A549 (cell line): Measurements from ENCODE around the gene AQP5.

ENCODE experiments used
- EP300 ChIP-seq, 2 experiments: fragments of >200 bp; sonication (Bioruptor Twin); formaldehyde crosslinking; IDR thresholded peaks; 2 replicates in 1 of 2; 3 replicates in 1 of 2; pipeline ENCODE4 v1.6.1; 2016 to 2017
- JUN ChIP-seq, 2 experiments: fragments of >200 bp; sonication (Bioruptor Twin); formaldehyde crosslinking; IDR thresholded peaks; 2 replicates in 1 of 2; 3 replicates in 1 of 2; pipeline ENCODE4 v1.6.1; 2016 to 2017
- NFE2L2 ChIP-seq: fragments of 150-350 bp; conservative IDR thresholded peaks from 2 replicates; pipeline ENCODE4 v1.6.1; 2014; ENCODE audit warnings: low read length
- POLR2A ChIP-seq: IDR thresholded peaks from 2 replicates; pipeline ENCODE4 v1.6.1; 2012; ENCODE audit warnings: mild to moderate bottlenecking, low read length
- RAD21 ChIP-seq, 2 experiments: fragments of >200 bp in 1 of 2; sonication (Bioruptor Twin) in 1 of 2; formaldehyde crosslinking in 1 of 2; IDR thresholded peaks in 1 of 2; conservative IDR thresholded peaks in 1 of 2; 2 replicates in 1 of 2; 3 replicates in 1 of 2; pipeline ENCODE4 v1.6.1; 2012 to 2018; ENCODE audit warnings: inconsistent platforms in 1 of 2
- RFX5 ChIP-seq: fragments of 450-650 bp; IDR thresholded peaks from 2 replicates; pipeline ENCODE4 v1.7.1; 2014; ENCODE audit warnings: antibody characterized with exemption, mild to moderate bottlenecking, moderate library complexity
- TF ChIP-seq, protein P1 (sequence below): fragments of >200 bp; sonication (Bioruptor Twin); formaldehyde crosslinking; IDR thresholded peaks from 3 replicates; pipeline ENCODE4 v1.5.1; 2016
- TF ChIP-seq, protein P2 (sequence below): fragments of 200-600 bp; sonication (generic); IDR thresholded peaks from 2 replicates; pipeline ENCODE4 v1.6.1; 2016; ENCODE audit warnings: antibody characterized with exemption, mild to moderate bottlenecking, moderate library complexity

- TF ChIP-seq JUN (IDR thresholded peaks at IDR 0.05), result no peak
- TF ChIP-seq, protein P1, sequence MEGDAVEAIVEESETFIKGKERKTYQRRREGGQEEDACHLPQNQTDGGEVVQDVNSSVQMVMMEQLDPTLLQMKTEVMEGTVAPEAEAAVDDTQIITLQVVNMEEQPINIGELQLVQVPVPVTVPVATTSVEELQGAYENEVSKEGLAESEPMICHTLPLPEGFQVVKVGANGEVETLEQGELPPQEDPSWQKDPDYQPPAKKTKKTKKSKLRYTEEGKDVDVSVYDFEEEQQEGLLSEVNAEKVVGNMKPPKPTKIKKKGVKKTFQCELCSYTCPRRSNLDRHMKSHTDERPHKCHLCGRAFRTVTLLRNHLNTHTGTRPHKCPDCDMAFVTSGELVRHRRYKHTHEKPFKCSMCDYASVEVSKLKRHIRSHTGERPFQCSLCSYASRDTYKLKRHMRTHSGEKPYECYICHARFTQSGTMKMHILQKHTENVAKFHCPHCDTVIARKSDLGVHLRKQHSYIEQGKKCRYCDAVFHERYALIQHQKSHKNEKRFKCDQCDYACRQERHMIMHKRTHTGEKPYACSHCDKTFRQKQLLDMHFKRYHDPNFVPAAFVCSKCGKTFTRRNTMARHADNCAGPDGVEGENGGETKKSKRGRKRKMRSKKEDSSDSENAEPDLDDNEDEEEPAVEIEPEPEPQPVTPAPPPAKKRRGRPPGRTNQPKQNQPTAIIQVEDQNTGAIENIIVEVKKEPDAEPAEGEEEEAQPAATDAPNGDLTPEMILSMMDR, result no peak
- TF ChIP-seq EP300 (IDR thresholded peaks at IDR 0.05), result no peak
- TF ChIP-seq RAD21 (conservative IDR thresholded peaks at IDR 0.05 in 1 of 2, IDR thresholded peaks at IDR 0.05 in 1 of 2), result no peak
- TF ChIP-seq RFX5, result no peak
- TF ChIP-seq, protein P2, sequence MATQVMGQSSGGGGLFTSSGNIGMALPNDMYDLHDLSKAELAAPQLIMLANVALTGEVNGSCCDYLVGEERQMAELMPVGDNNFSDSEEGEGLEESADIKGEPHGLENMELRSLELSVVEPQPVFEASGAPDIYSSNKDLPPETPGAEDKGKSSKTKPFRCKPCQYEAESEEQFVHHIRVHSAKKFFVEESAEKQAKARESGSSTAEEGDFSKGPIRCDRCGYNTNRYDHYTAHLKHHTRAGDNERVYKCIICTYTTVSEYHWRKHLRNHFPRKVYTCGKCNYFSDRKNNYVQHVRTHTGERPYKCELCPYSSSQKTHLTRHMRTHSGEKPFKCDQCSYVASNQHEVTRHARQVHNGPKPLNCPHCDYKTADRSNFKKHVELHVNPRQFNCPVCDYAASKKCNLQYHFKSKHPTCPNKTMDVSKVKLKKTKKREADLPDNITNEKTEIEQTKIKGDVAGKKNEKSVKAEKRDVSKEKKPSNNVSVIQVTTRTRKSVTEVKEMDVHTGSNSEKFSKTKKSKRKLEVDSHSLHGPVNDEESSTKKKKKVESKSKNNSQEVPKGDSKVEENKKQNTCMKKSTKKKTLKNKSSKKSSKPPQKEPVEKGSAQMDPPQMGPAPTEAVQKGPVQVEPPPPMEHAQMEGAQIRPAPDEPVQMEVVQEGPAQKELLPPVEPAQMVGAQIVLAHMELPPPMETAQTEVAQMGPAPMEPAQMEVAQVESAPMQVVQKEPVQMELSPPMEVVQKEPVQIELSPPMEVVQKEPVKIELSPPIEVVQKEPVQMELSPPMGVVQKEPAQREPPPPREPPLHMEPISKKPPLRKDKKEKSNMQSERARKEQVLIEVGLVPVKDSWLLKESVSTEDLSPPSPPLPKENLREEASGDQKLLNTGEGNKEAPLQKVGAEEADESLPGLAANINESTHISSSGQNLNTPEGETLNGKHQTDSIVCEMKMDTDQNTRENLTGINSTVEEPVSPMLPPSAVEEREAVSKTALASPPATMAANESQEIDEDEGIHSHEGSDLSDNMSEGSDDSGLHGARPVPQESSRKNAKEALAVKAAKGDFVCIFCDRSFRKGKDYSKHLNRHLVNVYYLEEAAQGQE, result no peak
- no peak for TF ChIP-seq NFE2L2
- TF ChIP-seq POLR2A, result no peak
Observed at GRCh38 chr12:49979016-49979586, 17.4 kb downstream of the AQP5 start.
